ENCODE measurements around the gene VPS9D1.

The VPS9D1 gene, protein sequence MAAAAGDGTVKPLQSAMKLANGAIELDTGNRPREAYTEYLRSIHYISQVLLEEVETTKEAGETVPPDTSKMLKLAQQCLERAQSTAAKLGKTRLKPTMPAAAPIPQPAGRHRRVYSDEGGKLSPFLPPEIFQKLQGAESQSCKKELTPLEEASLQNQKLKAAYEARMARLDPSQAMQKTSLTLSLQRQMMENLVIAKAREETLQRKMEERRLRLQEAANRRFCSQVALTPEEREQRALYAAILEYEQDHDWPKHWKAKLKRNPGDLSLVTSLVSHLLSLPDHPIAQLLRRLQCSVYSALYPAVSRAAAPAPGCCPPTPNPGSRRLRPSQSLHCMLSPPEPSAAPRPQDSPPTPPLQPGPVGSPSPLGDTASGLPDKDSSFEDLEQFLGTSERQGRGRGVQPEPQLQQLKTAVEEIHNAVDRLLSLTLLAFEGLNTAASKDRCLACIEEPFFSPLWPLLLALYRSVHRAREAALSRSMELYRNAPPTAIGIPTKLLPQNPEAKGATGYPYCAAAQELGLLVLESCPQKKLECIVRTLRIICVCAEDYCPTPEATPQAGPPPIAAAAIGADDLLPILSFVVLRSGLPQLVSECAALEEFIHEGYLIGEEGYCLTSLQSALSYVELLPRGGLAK

GRCh38 chr16:89720813-89721545 lies at the start of gene VPS9D1, which contains the start of gene ZNF276:
Gene VPS9D1, minus strand, starts transcription at chr16:89720898. Its CDS starts 37 bp downstream, at chr16:89720861.
Gene ZNF276, plus strand, starts transcription at chr16:89721537. Its CDS starts 104 bp downstream, at chr16:89721641.
- DNase-seq (ENCODE audit: low read depth in 2 of 2), result peak; percentile 74 to 76

GRCh38 chr16:89770367-89770766 lies 49.7 kb upstream of the VPS9D1 start:
- DNase-seq (ENCODE audit: low read depth in 2 of 2), result no peak

- no peak for DNase-seq (ENCODE audit: low read depth in 2 of 2)
Observed at GRCh38 chr16:89765292-89765830, 44.7 kb upstream of the VPS9D1 start.

- peak; percentile 18 to 20 for DNase-seq (ENCODE audit: low read depth in 2 of 2)
Observed at GRCh38 chr16:89764711-89765201, 44.1 kb upstream of the VPS9D1 start.

DNA sequence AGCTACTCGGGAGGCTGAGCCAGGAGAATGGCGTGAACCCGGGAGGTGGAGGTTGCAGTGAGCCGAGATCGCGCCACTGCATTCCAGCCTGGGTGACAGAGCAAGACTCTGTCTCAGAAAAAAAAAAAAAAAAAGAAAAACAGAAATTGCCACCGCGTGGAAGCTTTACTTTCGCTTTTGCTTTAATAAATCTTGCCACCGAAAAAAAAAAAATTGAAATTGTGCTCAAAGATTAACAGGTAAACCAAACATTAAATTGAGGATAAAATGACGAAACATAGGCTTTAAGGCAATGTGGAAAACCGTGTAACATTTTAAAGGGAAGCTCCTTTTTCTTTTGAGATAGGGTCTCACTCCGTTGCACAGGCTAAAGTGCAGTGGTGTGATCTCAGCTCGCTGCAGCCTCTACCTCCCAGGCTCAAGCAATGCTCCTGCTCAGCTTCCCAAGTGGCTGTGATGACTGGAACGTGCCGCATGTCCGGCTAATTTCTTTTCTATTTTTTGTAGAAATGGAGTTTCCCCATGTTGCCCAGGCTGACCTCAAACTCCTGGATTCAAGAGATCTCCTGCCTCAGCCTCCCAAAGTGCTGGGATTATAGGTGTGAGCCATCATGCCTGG lies 40.7 kb upstream of the VPS9D1 start:
- DNase-seq (ENCODE audit: low read depth in 2 of 2), result no peak

DNA sequence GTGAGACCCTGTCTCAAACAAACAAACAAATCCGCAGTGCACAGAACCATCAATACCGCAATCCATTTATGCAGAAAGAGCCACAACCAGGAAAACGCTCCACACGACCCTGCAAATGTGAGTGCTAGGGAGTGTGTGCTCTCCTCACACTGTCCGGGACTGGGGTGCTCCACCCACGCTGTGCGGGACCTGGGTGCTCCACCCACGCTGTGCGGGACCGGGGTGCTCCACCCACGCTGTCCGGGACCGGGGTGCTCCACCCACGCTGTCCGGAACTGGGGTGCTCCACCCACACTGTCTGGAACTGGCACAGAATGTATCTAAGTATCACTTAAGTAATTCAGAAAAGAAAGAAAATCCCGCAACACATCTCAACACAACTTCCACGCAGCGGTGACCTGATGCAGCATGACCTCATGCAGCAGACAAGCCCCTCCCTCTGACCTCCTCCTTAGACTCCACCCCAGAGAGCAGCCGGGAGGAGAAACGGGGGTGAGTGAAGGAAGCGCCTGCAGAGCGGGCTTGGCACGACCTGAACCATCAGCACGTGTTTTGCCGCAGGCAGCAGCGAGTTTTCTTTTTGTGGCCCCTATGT lies 39.1 kb upstream of the VPS9D1 start:
- DNase-seq (ENCODE audit: low read depth in 2 of 2), result no peak

- DNase-seq (ENCODE audit: low read depth in 2 of 2), result no peak
Observed at GRCh38 chr16:89749637-89750036, 28.9 kb upstream of the VPS9D1 start.

GRCh38 chr16:89748921-89749320 lies 28.2 kb upstream of the VPS9D1 start:
- no peak for DNase-seq (ENCODE audit: low read depth in 2 of 2)

GRCh38 chr16:89748076-89748475 lies 27.4 kb upstream of the VPS9D1 start:
- no peak for DNase-seq (ENCODE audit: low read depth in 2 of 2)

DNA sequence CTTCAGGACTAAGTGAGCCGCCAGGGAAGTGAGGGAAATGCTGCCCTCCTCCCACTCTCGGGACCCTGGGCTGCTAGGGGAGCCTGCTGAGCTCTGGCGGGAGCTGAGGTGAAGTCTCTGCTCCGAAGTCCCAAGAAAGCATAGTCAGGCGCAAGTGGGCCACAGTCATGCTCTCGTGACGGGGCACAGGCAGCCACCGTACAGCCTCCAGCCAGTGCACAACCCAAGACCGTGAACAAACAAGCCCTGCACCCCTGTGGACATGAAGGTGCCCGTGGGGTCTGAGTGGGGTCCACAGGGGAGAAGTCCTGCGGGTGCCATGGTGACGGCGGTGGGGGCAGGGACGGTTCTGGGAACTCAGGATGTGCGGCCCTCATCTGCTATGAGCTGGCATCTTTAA lies 25.3 kb upstream of the VPS9D1 start:
- no peak for DNase-seq (ENCODE audit: low read depth in 2 of 2)

GRCh38 chr16:89744813-89745212 lies 24.1 kb upstream of the VPS9D1 start:
- DNase-seq (ENCODE audit: low read depth in 2 of 2), result no peak

- DNase-seq (ENCODE audit: low read depth in 2 of 2), result no peak
Observed at GRCh38 chr16:89742948-89743347, 22.2 kb upstream of the VPS9D1 start.

DNA sequence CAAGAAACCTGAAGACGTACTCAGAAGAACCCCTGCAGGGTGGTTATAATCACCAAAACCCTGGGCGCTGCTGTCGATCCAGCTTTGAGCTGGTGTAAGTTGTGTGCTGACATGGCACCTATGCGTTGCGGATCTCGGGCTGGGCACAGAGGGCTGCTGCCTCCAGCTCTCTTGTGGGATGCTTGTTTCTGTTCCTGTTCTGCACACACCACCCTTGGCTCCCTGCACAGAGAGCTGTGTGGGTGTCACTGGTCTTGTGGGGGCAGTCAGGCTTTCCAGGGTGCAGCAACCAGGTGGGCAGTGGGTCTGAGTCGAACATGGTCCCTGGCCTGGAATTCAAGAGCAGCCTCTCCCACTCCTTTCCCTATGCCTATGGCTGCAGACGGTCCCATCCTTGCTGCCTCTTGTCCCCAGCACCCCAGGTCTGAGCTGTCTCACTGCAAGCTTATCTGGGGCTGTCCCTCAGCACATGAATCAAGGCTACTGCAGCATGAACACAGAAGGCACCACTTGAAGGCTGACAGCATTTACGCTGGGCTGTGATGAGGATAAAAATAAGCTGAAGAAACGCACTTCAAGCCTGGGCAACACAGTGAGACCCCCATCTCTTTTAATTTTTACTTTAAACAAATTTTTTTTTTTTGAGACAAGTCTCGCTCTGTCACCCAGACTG lies 20.8 kb upstream of the VPS9D1 start:
- no peak for DNase-seq (ENCODE audit: low read depth in 2 of 2)

GRCh38 chr16:89739383-89739782 lies 18.7 kb upstream of the VPS9D1 start:
- no peak for DNase-seq (ENCODE audit: low read depth in 2 of 2)

DNA sequence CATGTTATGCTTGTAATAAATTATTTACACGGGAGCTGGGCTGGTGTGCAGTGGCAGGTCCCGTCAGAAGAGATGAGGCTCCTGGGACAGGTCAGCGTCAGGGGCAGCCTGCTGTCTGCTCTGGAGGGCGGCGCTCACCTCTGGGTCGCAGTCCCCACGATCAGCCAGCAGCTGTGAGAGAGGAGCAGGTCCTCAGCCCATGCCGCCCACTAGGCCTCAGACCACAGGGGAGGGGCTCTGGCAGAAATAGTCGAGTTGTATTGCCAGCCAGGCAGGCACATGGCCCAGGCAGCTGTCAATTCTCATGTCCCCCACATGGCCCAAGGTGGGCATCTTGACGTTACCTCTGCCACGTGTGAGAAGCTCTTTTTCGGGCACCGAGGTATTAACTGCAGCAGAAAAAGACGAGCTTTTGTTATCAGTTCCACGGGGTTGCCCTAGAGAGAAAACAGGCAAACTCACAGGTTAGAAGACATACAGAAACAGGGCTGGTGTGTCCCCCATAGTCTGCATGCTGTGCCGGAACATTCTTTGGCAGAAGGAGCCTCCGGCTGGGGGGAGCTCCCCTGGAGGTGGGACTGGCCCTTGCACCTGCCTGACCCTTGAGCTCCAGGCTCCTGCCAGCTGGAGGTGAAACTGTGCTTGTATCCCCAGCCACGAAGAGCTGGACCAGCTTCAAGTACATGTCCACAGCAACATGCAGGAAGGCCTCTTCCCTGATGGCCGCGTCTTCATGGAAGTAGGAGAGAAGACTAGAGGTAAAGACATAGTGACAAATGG lies 18.0 kb upstream of the VPS9D1 start:
- DNase-seq (ENCODE audit: low read depth in 2 of 2), result no peak

- no peak for DNase-seq (ENCODE audit: low read depth in 2 of 2)
Observed at GRCh38 chr16:89738072-89738377, 17.3 kb upstream of the VPS9D1 start.

DNA sequence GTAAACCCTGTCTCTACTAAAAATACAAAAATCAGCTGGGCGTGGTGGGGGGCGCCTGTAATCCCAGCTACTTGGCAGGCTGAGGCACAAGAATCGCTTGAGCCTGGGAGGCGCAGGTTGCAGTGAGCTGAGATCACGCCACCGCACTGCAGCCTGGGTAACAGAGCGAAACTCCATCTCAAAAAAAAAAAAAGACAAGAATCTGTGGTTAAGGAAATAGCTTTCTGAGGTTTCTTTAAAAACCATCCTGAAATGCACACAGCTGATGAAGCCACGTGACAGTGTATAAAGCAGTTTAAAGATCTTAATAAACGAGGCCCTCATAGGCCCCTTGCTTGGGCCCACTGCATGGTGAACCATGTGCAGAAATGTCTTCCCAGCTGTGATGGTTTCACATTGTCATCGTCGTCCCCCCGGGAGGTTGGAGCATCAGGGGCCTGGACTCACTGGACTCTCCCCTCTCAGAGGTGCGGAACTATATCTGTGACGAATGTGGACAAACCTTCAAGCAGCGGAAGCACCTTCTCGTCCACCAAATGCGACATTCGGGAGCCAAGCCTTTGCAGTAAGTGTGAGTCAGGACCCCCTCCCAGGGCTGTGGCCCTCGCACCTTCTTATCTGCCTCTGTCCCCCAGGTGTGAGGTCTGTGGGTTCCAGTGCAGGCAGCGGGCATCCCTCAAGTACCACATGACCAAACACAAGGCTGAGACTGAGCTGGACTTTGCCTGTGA lies 16.8 kb upstream of the VPS9D1 start:
- no peak for DNase-seq (ENCODE audit: low read depth in 2 of 2)

GRCh38 chr16:89736554-89736953 lies 15.9 kb upstream of the VPS9D1 start:
- no peak for DNase-seq (ENCODE audit: low read depth in 2 of 2)

DNA sequence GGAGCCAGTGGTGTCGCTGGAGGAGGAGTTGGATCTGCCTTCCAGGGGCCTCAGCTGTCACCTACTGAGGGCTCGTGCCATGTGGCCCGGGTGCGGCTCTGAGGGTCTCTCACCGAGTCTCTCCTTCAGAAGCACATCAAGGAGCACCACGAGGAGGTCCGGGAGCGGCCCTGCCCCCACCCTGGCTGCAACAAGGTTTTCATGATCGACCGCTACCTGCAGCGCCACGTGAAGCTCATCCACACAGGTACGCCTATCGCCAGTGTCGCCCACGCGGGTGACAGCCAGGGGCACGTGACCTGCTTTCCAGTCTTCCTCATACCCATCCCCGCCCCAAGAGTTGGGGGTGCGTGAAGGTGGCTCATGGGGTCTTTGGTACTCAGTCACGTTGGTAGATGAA lies 13.1 kb upstream of the VPS9D1 start:
- DNase-seq (ENCODE audit: low read depth in 2 of 2), result no peak

All from activated CD8-positive, alpha-beta memory T cell treated with anti-CD3 and anti-CD28 coated beads for 4 hours (primary cell).